ENCODE data around the gene CCDC197.

CCDC197 gene

DNA sequence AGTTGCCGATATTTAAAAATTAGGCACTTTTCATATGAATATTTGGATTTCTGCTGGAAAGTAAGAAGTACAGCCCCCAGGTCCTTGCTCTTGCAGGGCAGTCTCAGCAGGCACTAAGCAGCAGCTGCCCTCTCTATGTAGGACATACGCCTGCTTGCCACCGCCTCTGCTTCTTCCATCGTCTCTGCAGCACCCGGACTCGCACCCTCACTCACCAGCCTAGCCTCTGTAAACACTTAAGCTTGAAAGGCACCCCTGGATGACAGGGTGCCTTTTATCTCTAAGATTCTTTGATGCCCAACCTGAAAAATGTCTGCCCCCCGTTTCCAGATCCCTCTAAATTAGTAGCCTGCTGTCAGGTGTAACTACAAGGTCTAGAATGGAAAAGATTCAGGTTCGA lies 48.0 kb downstream of the CCDC197 start:
- no peak for DNase-seq

DNA sequence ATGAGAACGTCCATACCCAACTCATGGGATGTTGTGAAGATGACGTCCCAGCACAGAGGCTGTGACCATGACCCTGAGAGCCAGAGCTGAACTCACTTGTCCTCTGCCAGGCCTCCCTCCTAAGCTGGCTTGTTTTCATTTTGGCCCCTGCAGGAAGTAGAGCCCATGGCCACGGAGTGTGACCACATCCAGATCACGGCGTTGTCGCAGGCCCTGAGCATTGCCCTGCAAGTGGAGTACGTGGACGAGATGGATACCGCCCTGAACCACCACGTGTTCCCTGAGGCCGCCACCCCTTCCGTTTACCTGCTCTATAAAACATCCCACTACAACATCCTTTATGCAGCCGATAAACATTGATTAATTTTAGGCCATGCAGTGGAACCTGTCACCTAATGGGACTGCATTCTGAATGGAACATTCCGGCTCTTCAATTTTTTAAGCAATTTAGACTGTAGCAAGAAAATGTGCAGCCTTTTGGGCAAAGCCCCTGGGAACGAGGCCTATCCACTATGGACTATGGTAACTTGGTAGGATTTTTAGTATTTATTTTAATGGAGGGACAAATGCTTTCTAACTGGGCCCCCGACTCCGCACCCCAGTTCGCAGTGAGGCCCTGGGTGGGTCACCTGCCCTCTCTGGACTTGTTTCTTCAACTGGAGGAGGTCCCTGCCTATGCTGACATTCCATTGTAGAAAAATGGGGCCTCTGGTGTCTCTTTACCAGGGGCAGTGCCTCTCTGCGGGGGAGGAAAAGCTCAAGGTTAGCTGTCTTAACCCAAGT lies 48.7 kb downstream of the CCDC197 start:
- DNase-seq, result no peak

DNA sequence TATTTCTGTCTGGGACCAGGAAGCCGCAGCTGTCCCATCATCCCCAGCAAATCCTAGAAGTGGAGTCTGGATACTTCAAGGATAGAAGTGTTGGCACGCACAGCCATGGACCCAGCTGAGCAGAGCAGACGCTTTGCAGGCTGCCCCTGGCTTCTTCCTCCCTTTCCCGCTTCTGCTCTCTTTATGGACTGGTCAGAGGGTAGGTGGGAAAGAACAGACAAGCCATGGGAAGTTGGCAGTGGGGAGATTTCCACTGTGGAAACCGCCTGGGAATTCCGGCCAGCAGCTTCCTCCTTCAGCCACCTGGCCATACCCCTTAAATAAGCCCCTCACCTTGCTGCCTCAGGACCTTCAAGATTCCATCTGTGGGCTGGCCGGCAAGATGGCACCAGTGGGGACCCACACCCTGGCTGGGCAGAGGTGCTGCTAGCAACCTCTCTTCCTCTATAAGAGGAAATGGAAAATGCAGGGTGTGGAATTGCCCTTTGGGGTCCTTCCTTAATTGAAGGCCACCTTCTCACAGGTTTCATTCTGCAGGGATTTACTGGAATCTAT lies 49.7 kb downstream of the CCDC197 start:
- DNase-seq, result no peak

DNA sequence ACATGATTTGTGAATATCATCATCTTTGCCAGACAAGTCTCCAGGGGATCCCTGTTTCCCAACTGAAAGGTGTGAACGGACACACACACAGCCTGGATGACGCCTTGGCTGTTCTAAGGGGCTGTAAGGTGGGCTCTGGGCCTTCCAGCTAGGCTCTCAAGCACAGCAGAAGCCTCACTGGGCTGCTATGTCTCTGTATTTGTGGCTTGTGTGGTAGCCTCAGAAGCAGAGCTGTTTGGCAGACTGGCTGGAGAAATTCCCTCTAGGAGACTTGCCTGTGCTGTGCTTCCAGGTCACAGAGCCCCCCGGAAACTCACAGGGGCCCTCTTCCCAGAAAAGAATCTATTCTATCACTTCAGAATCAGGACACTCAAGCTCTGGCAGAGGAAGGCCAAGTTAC lies 50.5 kb downstream of the CCDC197 start:
- no peak for DNase-seq

DNA sequence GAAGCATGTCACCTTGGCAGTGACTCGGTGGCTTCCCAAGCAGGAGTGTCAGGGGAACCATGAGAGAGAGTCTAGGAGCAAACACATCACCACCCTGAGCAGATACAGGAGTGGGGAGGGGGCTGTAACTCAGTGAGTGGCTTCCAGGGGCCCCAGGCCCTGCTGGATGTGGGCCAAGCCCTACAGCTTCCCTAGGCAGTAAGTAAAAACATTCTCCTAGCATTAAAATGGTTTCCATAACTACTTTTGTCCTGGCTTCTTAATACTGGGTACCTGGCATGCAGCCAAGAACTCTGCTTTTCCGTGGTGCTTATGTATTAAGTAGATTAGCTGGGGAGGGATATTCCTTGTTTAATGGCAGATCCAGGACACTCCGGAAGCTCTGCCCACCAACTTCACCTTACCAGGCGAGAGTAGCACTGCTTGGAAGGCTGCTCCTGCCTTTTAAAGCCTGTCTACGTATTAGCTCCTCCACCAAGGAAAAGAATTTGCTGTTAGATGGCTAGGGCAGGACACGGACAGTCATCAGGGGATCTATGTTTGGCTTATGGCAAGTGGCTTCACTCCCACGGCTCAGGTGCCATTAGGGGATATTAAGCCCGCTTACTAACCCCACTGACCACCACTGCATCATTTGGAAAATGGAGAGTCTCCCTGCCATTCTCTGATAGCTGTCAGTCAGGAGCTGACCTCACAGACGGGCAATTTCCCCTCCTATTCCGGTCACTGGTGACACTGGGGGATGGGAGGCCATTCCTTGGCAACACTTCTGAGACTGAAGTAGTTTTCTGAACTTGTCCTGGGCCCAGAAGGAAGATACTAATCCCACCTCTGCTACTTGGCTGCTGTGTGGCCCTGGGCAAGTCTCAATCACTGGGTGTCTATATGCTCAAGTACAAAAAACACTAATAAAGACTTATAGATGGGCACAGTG lies 51.9 kb downstream of the CCDC197 start:
- peak; percentile 52 for DNase-seq

DNA sequence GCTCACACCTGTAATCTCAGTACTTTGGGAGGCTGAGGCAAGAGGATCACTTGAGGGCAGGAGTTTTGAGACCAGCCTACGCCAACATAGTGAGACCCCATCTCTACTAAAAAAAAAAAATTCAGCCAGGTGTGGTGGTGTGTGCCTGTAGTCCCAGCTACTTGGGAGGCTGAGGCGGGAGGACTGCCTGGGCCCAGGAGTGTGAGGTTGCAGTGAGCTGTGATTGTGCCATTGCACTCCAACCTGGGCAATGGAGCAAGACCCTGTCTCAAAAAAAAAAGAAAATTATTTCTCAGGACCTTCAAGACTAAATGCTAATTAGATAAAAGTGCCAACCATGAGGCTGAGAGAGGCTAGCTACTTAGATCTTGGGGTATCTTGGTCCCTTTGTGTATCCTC lies 52.5 kb downstream of the CCDC197 start:
- DNase-seq, result no peak

DNA sequence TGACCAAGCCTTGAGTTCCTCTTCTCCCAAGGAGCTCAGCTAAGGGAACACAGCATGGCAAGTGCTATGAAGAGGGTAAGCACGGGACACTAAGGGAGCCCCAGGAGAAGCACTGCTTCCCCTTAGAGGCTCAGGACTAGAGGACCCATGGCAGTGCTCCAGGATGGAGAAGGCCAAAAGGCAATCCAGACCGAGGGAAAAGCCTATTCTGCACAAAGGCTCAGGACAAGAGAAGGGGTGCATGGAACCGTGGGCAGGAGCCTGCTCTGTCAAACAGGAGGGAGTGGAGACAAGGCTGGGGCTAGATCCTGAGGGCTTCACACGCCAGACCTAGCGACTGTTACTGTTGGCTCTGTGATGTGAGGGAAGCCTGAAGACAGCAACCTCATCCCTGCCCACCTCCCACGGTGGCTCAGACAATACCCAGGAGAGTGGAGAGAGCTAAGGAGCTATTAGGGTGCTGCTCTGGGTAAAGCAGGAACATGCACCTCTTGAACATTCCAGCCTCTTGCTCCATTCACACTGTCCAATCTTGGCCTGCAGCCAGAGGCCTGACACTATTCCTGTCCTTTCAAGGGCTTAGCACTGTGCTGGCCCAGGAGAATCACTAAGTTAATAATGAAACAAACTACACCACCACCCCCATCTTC lies 53.3 kb downstream of the CCDC197 start:
- no peak for DNase-seq

DNA sequence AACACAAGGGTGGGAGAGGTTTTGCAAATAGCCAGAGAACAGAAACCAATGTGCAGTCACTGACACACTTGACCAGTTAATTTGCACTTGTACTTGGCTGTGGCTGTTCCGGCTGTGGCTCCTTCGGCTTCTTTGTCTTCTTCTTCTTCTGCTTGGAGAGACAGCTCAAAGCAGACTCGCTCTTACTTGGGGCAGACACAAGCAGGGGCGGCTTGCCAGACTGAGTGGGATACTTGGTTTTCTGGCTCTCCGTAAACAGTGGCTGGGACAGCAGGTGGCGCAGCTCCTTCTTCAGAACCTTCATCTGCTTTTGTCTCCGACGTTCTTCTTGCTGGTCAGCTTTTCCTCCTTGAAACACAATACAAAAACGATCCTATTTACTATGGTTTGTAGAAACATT lies 54.0 kb downstream of the CCDC197 start:
- DNase-seq, result no peak

DNA sequence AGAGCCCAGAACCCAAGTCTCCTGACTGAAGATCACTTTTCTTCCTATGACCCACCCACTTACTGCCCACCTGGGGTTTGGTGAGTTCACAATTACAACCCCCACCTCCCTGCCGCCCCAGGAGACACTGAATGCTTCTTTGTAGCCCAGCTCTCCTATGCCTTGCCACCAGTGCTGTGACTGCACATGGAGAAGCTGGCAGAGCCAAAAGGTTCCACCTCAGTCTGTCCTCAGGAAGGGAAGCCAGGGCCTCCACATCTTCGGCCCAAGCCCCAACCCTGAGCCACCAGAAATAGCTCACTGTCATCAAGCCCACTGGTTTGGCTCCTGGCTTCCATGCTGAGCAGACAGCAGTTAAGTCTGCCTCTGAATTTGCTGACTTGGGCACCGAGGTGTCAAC lies 54.7 kb downstream of the CCDC197 start:
- no peak for DNase-seq

DNA sequence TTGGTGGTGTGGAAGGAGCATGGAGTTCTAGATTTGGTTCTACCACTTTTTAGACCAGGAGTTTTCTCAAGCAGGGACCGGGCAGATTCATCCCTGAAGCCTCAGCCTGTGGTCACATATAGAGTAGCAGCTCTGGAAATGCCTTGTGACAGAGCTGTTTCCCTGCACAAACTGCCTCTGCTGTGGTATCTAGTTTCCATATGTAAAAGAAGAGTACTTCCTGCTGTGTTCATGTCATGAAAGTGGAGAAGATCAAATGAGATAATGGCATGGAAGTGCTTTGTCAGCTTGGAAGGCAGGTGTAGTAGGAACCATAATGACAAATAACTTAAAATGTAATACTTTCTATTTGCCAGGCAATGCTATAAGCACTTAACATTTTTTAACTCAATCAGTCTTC lies 55.1 kb downstream of the CCDC197 start:
- no peak for DNase-seq

DNA sequence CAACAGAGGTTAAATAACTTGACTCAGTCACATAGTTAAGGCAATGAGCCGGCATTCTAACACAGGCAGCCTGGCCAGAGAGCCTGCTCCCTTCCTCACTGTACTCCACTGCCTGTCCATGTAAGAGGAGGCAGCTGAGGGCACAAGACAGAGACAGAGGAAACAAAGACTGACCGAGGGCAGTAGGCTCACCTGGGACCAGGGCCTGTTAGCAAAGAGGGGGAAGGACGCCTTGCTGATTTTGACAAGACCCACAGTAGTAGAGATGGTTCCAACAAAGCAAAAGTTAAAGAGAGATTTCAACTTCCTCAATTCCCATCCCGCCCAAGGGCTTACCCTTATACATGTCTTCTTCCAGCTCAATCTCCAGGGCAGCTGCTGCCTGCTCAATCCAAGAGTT lies 55.6 kb downstream of the CCDC197 start:
- no peak for DNase-seq

DNA sequence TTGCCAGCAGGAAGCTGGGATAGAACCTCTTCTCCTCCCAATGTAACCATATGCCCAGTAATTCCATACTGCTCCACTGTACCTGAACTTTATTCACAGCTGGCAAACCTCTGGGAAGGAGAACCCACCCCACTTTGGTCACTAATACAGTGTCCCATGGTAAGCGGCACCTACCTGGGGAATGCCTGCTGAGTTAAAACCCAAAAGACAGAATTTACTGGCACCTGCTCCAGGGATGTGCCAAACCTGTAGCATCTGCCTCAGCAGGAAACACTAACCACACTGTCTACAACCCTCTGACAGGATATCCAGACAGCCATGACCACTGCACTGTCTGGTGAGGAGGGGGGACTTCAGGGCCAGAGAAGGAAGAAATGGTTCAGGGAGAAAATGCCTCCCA lies 57.3 kb downstream of the CCDC197 start:
- no peak for DNase-seq

DNA sequence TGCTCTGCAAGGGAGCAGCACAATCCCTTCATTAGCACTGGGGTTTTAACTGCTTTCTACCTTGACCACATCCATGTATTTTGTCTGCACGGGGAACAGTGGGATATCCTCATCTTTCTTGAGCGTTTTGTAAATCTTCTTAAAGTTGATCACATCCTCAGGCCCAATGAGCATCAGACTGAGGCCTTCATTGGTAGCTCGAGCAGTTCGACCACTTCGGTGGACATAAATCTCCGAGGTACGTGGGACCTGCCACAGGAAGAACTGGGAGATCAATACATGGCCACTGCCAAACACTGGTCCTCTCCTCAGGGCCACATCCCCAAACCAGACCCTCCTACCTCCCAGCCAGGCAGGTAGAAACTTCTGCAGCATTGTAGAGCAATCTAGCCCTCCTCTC lies 57.8 kb downstream of the CCDC197 start:
- DNase-seq, result no peak

DNA sequence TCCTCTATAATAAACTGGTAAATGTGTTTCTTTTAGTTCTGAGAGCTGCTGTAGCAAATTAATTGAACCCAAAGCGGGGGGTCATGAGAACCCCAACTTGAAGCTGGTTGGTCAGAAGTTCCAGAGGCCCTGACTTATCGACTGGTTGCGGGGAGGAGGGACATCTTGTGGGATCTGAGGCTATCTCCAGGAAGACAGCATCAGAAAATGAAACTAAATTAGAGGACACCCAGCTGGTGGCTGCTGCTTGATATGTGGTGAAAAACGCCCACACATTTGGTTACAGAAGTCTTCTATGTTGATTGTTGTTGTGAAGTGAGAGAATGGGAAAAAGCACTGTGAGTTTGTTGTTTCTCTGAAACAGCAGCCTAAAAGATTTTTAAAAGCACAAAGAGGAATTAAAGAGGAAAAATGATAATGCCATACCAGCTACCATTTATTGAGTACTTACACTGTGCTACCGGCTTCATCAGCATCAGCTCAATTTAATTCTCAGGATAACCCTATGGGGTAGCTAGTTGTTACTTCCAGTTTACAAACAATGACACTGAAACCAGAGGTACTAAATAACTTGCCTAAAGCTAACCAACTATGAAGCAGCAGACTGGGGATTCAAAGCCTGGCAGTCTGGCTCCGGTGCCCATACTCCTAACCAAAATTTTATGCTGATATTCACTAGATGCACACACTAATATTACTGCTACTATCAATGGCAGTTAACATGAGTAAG lies 59.6 kb downstream of the CCDC197 start:
- DNase-seq, result no peak

DNA sequence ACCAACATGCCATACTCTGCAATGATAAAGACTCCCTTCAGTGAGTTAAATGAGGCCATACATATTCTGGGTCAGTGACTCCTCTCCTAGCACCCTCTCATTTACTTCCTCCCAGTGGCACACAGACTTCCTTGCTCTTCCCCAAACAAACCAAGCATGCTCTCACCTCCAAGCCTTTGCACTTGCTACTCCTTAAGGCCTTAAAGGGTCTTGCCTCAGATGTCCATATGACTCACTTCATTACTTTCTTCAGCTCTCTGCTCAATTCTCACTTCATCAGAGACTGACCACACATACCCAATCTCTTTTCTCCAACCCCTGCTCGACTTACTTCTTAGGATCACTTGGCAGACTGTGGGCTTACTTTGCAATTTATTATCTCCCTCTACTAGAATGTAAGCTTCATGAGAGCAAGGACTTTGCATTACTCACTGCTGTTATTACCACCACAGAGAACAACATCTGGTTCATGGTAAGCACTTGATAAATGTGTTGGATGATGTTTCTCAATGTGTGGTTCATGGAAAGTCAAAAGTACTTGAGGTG lies 61.1 kb downstream of the CCDC197 start:
- DNase-seq, result no peak

All from NCI-H1092 (cell line).